ENCODE results near the gene TNIP2. TPM values are rescaled to one million over a fixed set of nuclear protein-coding genes. Genes with fewer than 3 reads are reported as not detected.

TNIP2 gene
- total and polyA plus RNA-seq, 2 of the 8 experiments (the other 6 are each of a cell fraction or from before 2014, with no cell fraction given) = 23.7 to 37.7 TPM

DNA sequence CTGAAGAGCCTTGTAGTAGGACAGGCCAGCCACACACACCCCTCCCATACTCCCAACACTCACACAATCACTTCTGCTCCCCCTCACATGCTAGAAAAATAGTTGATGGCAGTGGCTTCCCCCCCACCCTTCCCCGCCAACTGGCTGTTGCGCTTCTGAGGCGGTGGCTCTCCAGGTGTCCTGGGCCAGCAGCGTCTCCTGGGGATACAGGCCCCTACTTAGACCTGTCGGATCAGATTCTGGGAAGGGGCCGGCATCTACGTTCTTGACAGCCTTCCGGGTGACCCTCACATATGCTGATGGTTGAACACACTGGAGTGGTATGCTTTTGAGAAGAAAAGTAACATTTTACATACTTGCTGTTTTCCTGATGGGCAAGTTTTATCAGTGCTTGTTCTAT is 39.9 kb downstream of the TNIP2 start:
- H2BK15ac ChIP-seq (ENCODE audit: low read length) = no peak overlapping the region
- no peak overlapping the region for H2BK20ac ChIP-seq (ENCODE audit: low read length)
- H2BK120ac ChIP-seq (replicated peaks; ENCODE audit: low read depth, low read length) = no peak overlapping the region
- ChIA-PET POLR2A (ENCODE audit: partially characterized antibody) (no interaction called here), CTCF (ENCODE audit: partially characterized antibody) (interaction anchor here (0.8 kb wide), 1 partner anchor 22 kb away, joined by 3 read pairs; no protein-coding TSS in a partner anchor)
- H3K23ac ChIP-seq (ENCODE audit: insufficient read length) = no peak overlapping the region
- H2BK12ac ChIP-seq (ENCODE audit: low read depth, low read length) = no peak overlapping the region
- no peak overlapping the region for H2AFZ ChIP-seq (ENCODE audit: low read length)
- no peaks in the 10 kb centered on the region for H3K9me3 ChIP-seq (ENCODE audit: insufficient read depth in 2 of 2, low read depth in 1 of 2, low read length in 1 of 2)
- 91% methylated on average over 7 of the region's 8 CpGs; no CpG with 5 or more reads in 1 of the 2 experiments for WGBS, 2 experiments (ENCODE audit: extremely low coverage in 1 of 2, insufficient coverage in 1 of 2, insufficient read length in 1 of 2, insufficient replicate concordance in 2 of 2, low coverage in 1 of 2, low lambda C conversion rate in 2 of 2, missing lambda C conversion rate in 1 of 2)
- no peaks in the 10 kb centered on the region for H3K23me2 ChIP-seq (ENCODE audit: low read depth, low read length)
- FAIRE-seq (no peak), DNase-seq (ENCODE audit: low read depth in 1 of 2, low spot score in 2 of 2) (no peak)
- no peak overlapping the region for H3K56ac ChIP-seq (replicated peaks; ENCODE audit: insufficient read length, low read depth, low read length)
- peaks cover 0 to 5% of the 10 kb centered on the region in 2 experiments for H4K20me1 ChIP-seq (replicated peaks in 1 of 2; ENCODE audit: control insufficient read depth in 1 of 2, insufficient read depth in 2 of 2, low read length in 2 of 2)
- H3K79me1 ChIP-seq (ENCODE audit: low read depth, low read length) = no peaks in the 10 kb centered on the region
- no peak overlapping the region for H3K18ac ChIP-seq (ENCODE audit: extremely low read depth, low read length)
- TF ChIP-seq RFX5 (IDR thresholded peaks at IDR 0.05; ENCODE audit: borderline replicate concordance, low read depth, low read length) = no peak
- no peak for TF ChIP-seq FOSL1 (IDR thresholded peaks at IDR 0.05; ENCODE audit: insufficient read depth, low read depth, low read length)
- no peak for TF ChIP-seq SUZ12 (IDR thresholded peaks at IDR 0.05; ENCODE audit: low read length)
- H4K8ac ChIP-seq (ENCODE audit: extremely low read depth, insufficient read depth, low read length) = no peak overlapping the region
- no peak overlapping the region for H3K27ac ChIP-seq (ENCODE audit: low read depth, low read length)
- no peak overlapping the region for H2AK5ac ChIP-seq (ENCODE audit: low read depth, low read length)
- no peak overlapping the region for H3K14ac ChIP-seq (ENCODE audit: insufficient read length)
- no peaks in the 10 kb centered on the region for H3K27me3 ChIP-seq (replicated peaks in 1 of 4; ENCODE audit: control insufficient read depth in 3 of 4, extremely low read depth in 1 of 4, insufficient read depth in 3 of 4, low read length in 3 of 4)
- H3K4me1 ChIP-seq (replicated peaks in 1 of 4; ENCODE audit: control insufficient read depth in 3 of 4, insufficient read depth in 4 of 4, low read length in 3 of 4) = no peaks in the 10 kb centered on the region
- peaks cover 2 to 35% (median 12%) of the 10 kb centered on the region in 4 experiments; a peak in 7 of 8 replicates for H3K36me3 ChIP-seq (ENCODE audit: control insufficient read depth in 2 of 4, insufficient read depth in 4 of 4, low read length in 3 of 4)
- no peak overlapping the region for H3K4me3 ChIP-seq (ENCODE audit: extremely low read depth in 1 of 4, insufficient read depth in 2 of 4, low read depth in 3 of 4, low read length in 4 of 4)
- H4K5ac ChIP-seq (ENCODE audit: insufficient read length, low read depth, low read length) = no peak overlapping the region
- H3K4ac ChIP-seq (replicated peaks; ENCODE audit: insufficient read length, low read depth, low read length) = no peak overlapping the region
- no peak overlapping the region for H2BK5ac ChIP-seq (ENCODE audit: low read depth, low read length)
- H3K9ac ChIP-seq (replicated peaks in 1 of 4; ENCODE audit: extremely low read depth in 1 of 4, low read depth in 3 of 4, low read length in 3 of 4) = no peak overlapping the region
- no peak overlapping the region for H4K91ac ChIP-seq (replicated peaks; ENCODE audit: insufficient read length, low read length)
- no peak overlapping the region for H3K4me2 ChIP-seq (ENCODE audit: insufficient read depth in 1 of 2, low read depth in 2 of 2, low read length in 2 of 2)
- no peaks in the 10 kb centered on the region for H3K79me2 ChIP-seq (ENCODE audit: control insufficient read depth in 1 of 2, insufficient read depth in 2 of 2, low read length in 2 of 2)
